B cell (primary cell): Measurements from ENCODE around the gene KRTAP4-9. TPM values are rescaled to one million over a fixed set of nuclear protein-coding genes. Genes with fewer than 3 reads are reported as not detected.
"Not testable (repeated sequence)": the region's sequence is repeated elsewhere in the genome, so short reads cannot be mapped to it uniquely, and the experiment has no call there.

Experiments
- ATAC-seq: fragments of 200-7000 bp; cut with Tn5 transposase; one replicate; pipeline ENCODE4 v1.10.0; 2021; ENCODE audit warnings: low read depth, mild to moderate bottlenecking, moderate number of reproducible peaks, moderate library complexity
- CTCF ChIA-PET: fragments of 350-600 bp; sonication (Branson Sonifier 250); formaldehyde crosslinking; loops from one replicate; lab custom pipeline; 2021; ENCODE audit warnings: antibody characterized with exemption, inconsistent platforms; lab: Charles Lee
- POLR2A ChIA-PET: fragments of 350-600 bp; sonication (Branson Sonifier 250); formaldehyde crosslinking; loops from one replicate; lab custom pipeline; 2021; ENCODE audit warnings: antibody characterized with exemption; lab: Charles Lee
- DNase-seq: peaks from one replicate; pipeline ENCODE4 v3.0.0; 2013
- H2AFZ ChIP-seq: 2 replicates; pipeline ENCODE4 v1.6.1; 2012; ENCODE audit warnings: mild to moderate bottlenecking, low read depth, low read length; ENCODE audit not compliant: insufficient read depth, poor library complexity, severe bottlenecking
- H3K27ac ChIP-seq, 2 donors: 1 replicate in 1 of 2; 2 replicates in 1 of 2; pipeline ENCODE4 v1.5.1; 2012 to 2013; ENCODE audit warnings: low read length in 2 of 2, mild to moderate bottlenecking in 2 of 2, moderate library complexity in 1 of 2
- H3K27me3 ChIP-seq, 4 experiments: fragments of 200-600 bp in 1 of 4; sonication (generic) in 1 of 4; replicated peaks in 1 of 4; 1 replicate in 2 of 4; 2 replicates in 2 of 4; pipeline versions ENCODE4 v1.6.1 to v1.7.0; 2013 to 2016; ENCODE audit warnings: low read length in 3 of 4, mild to moderate bottlenecking in 2 of 4, mixed read lengths in 1 of 4, moderate library complexity in 1 of 4; ENCODE audit not compliant: insufficient read depth in 4 of 4, control insufficient read depth in 3 of 4; ENCODE audit errors: control extremely low read depth in 1 of 4
- H3K36me3 ChIP-seq, 2 experiments: replicated peaks in 1 of 2; 1 replicate in 1 of 2; 2 replicates in 1 of 2; pipeline versions ENCODE4 v1.6.1 to v1.7.1; 2013; ENCODE audit warnings: low read length in 1 of 2; ENCODE audit not compliant: insufficient read depth in 2 of 2, control insufficient read depth in 1 of 2; ENCODE audit errors: control extremely low read depth in 1 of 2, extremely low read depth in 1 of 2
- H3K4me1 ChIP-seq, 2 donors: fragments of 200-600 bp in 1 of 2; sonication (generic) in 1 of 2; 1 replicate in 1 of 2; 2 replicates in 1 of 2; pipeline versions ENCODE4 v1.5.1 to v1.6.1; 2013 to 2017; ENCODE audit warnings: low read length in 2 of 2; ENCODE audit not compliant: control insufficient read depth in 2 of 2, insufficient read depth in 2 of 2
- H3K4me2 ChIP-seq: replicated peaks from 2 replicates; pipeline ENCODE3; 2012; ENCODE audit warnings: mild to moderate bottlenecking, low read depth, low read length; ENCODE audit not compliant: poor library complexity, severe bottlenecking
- H3K4me3 ChIP-seq, 5 experiments: fragments of 200-600 bp in 1 of 5; sonication (generic) in 1 of 5; 1 replicate in 3 of 5; 2 replicates in 2 of 5; pipeline versions ENCODE4 v1.5.1 to v1.7.0; 2011 to 2016; ENCODE audit warnings: low read length in 4 of 5, mild to moderate bottlenecking in 4 of 5, low read depth in 2 of 5, control low read depth in 1 of 5, moderate library complexity in 1 of 5; ENCODE audit not compliant: insufficient read depth in 1 of 5; ENCODE audit errors: control extremely low read depth in 1 of 5, extremely low read depth in 1 of 5
- H3K79me2 ChIP-seq: fragments of 200-600 bp; sonication (generic); one replicate; pipeline ENCODE4 v1.6.0; 2016; ENCODE audit warnings: low read length; ENCODE audit not compliant: control insufficient read depth, insufficient read depth
- H3K9ac ChIP-seq: fragments of 200-600 bp; sonication (generic); 2 replicates; pipeline ENCODE4 v1.6.1; 2017; ENCODE audit warnings: mild to moderate bottlenecking, low read length, moderate library complexity
- H3K9me3 ChIP-seq, 3 donors: one replicate each; pipeline versions ENCODE4 v1.6.1 to v1.7.1; 2013; ENCODE audit warnings: low read length in 2 of 3; ENCODE audit not compliant: control insufficient read depth in 2 of 3, insufficient read depth in 1 of 3; ENCODE audit errors: control extremely low read depth in 1 of 3
- H4K20me1 ChIP-seq: 2 replicates; pipeline ENCODE4 v1.6.0; 2012; ENCODE audit warnings: mild to moderate bottlenecking, low read length; ENCODE audit not compliant: insufficient read depth, control insufficient read depth, poor library complexity, severe bottlenecking
- H3K27ac Mint-ChIP-seq: one replicate; pipeline ENCODE4 v1.8.0; 2021; ENCODE audit warnings: mixed read lengths
- H3K27me3 Mint-ChIP-seq: one replicate; pipeline ENCODE4 v1.8.0; 2021; ENCODE audit warnings: mixed read lengths
- H3K4me1 Mint-ChIP-seq: one replicate; pipeline ENCODE4 v1.8.0; 2021; ENCODE audit warnings: mixed read lengths
- H3K4me3 Mint-ChIP-seq: one replicate; pipeline ENCODE4 v1.8.0; 2021; ENCODE audit warnings: mixed read lengths
- H3K9me3 Mint-ChIP-seq: one replicate; pipeline ENCODE4 v1.8.0; 2022; ENCODE audit warnings: mixed read lengths; ENCODE audit not compliant: insufficient read depth
- EZH2 ChIP-seq: IDR thresholded peaks from 2 replicates; pipeline ENCODE4 v1.6.1; 2012; ENCODE audit warnings: borderline replicate concordance, low read depth, mild to moderate bottlenecking, moderate library complexity, low read length; ENCODE audit not compliant: insufficient read depth, poor library complexity, severe bottlenecking
- WGBS: methylation state at CpG from one replicate; pipeline ENCODE4 v1.1.5; 2013; ENCODE audit warnings: missing lambda C conversion rate; ENCODE audit not compliant: insufficient coverage; 5-methylcytosine and 5-hydroxymethylcytosine counted together
- intact Hi-C: fragments of 100-400 bp; cut with micrococcal nuclease; formaldehyde crosslinking; loops from one replicate; pipeline ENCODE4 v1.10.0; 2022
- polyA plus RNA-seq: library from polyadenylated mRNA; depleted of rRNA; stranded (reverse); fragments of >200 nt; gene quantifications from 2 replicates; pipeline ENCODE4 v1.2.3, GENCODE V29; 2012
- total RNA-seq, 2 donors: library from RNA; stranded (reverse); fragments of 120-200 nt in 1 of 2; gene quantifications; 1 replicate in 1 of 2; 2 replicates in 1 of 2; pipeline versions ENCODE4 v1.2.3 to v1.2.4, GENCODE V29; 2013 to 2022
- TF ChIP-seq, protein P1 (sequence below): fragments of 200-600 bp; IDR thresholded peaks from one replicate; pipeline ENCODE4 v1.8.0; 2022; ENCODE audit warnings: antibody characterized with exemption, mild to moderate bottlenecking

KRTAP4-9 gene
- total and polyA plus RNA-seq, 2 donors (not counting 1 experiment from before 2014, with no cell fraction given), result not detected

DNA sequence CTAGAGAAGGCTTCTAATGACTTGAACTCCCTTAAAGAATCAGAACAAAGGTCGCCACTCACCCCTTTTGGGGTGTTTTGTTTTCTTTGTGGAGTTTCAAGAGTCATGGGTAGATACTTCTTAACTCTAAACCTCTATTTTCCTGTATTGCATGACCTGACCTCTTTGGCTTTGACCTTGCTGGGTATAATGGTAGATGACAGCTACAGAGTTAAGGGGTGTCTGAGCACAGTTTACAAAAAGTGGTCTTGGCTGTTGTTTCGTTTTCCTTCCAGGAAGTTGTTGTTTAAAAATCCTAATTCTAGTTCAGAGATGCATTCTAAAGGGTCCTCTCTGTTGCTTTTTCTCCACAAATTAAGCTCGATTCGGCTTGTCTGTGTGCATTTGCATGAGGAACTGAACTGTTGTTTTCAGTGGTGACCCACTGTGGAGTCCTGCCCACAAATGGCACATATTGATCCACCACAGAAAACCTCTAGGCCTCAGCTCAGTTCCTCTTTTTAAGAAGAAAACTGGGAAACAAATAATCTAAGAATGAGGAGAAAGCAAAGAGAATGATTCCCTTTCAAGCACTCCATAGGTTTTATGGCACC is 16.3 kb upstream of the KRTAP4-9 start:
- H3K4me3 Mint-ChIP-seq, H3K27me3 ChIP-seq, H3K9ac ChIP-seq, H3K27ac ChIP-seq, H3K9me3 Mint-ChIP-seq, CTCF ChIA-PET, H3K79me2 ChIP-seq, H3K4me2 ChIP-seq, H3K4me1 ChIP-seq, ATAC-seq, H2AFZ ChIP-seq, H3K4me3 ChIP-seq, intact Hi-C loops, H4K20me1 ChIP-seq, DNase-seq, POLR2A ChIA-PET, H3K27ac Mint-ChIP-seq, H3K4me1 Mint-ChIP-seq, H3K9me3 ChIP-seq, H3K36me3 ChIP-seq: not testable (repeated sequence)
- H3K27me3 Mint-ChIP-seq, result peaks cover 16% of the 10 kb centered on the region
- 57% methylated on average over 1 of the region's 4 CpGs for WGBS

DNA sequence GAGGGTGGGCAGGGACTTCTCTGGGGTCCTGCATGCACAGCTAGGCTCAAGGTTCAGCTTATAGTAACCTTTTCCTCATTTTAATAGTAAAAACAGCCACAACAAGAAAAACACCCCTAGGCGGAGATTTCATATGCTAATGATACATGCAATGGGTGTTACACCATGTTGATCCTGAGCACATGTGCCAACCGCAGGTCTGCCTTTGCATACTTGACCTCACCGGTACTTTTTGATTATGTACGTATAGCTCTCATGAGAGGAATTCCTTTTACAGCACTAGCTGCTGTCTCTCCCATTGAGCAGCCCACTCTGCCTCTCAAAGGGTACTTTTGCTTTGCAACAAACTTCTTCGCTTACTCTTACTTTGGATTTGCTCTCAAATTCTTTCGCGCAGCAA is 9.1 kb upstream of the KRTAP4-9 start:
- DNase-seq (no peak), ATAC-seq (no peak)
- intact Hi-C loops, result no loop called here
- TF ChIP-seq, protein P1, sequence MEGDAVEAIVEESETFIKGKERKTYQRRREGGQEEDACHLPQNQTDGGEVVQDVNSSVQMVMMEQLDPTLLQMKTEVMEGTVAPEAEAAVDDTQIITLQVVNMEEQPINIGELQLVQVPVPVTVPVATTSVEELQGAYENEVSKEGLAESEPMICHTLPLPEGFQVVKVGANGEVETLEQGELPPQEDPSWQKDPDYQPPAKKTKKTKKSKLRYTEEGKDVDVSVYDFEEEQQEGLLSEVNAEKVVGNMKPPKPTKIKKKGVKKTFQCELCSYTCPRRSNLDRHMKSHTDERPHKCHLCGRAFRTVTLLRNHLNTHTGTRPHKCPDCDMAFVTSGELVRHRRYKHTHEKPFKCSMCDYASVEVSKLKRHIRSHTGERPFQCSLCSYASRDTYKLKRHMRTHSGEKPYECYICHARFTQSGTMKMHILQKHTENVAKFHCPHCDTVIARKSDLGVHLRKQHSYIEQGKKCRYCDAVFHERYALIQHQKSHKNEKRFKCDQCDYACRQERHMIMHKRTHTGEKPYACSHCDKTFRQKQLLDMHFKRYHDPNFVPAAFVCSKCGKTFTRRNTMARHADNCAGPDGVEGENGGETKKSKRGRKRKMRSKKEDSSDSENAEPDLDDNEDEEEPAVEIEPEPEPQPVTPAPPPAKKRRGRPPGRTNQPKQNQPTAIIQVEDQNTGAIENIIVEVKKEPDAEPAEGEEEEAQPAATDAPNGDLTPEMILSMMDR, result no peak
- TF ChIP-seq EZH2, result no peak
- no peaks in the 10 kb centered on the region for H4K20me1 ChIP-seq
- no peaks in the 10 kb centered on the region for H3K36me3 ChIP-seq
- H3K4me2 ChIP-seq, result no peak overlapping the region
- no peak overlapping the region for H3K4me3 ChIP-seq
- H3K27me3 ChIP-seq, result peaks cover 0 to 5% (median 0%) of the 10 kb centered on the region in 4 experiments
- H3K9me3 ChIP-seq, result peaks cover 0 to 11% (median 0%) of the 10 kb centered on the region in 3 donors
- peaks cover 4 to 7% of the 10 kb centered on the region in 2 donors for H3K4me1 ChIP-seq
- Mint-ChIP-seq H3K27me3 (peaks cover 29% of the 10 kb centered on the region), H3K27ac (no peak overlapping the region), H3K4me1 (peaks cover 8% of the 10 kb centered on the region), H3K9me3 (peaks cover 2% of the 10 kb centered on the region), H3K4me3 (no peak overlapping the region)
- ChIA-PET POLR2A (no interaction called here), CTCF (no interaction called here)
- 88% methylated on average over 5 of the region's 7 CpGs for WGBS
- no peak overlapping the region for H2AFZ ChIP-seq
- no peaks in the 10 kb centered on the region for H3K79me2 ChIP-seq
- no peak overlapping the region for H3K27ac ChIP-seq
- no peak overlapping the region for H3K9ac ChIP-seq
